K562 (cell line): ENCODE data around the gene CTF1. TPM values are rescaled to one million over a fixed set of nuclear protein-coding genes. Genes with fewer than 3 reads are reported as not detected.

ENCODE experiments used
- GATAD2A ChIP-seq: fragments of 450-650 bp; IDR thresholded peaks from 2 replicates; pipeline ENCODE4 v1.6.1; 2017
- GTF2F1 ChIP-seq: IDR thresholded peaks from 2 replicates; pipeline ENCODE4 v1.6.1; 2011; ENCODE audit warnings: low read depth, low read length, improper control_type of control experiment
- ILF3 ChIP-seq: fragments of 450-650 bp; IDR thresholded peaks from 2 replicates; pipeline ENCODE4 v1.6.1; 2018; ENCODE audit warnings: antibody characterized with exemption, mild to moderate bottlenecking, moderate library complexity, borderline replicate concordance
- MEF2D ChIP-seq: conservative IDR thresholded peaks from 2 replicates; pipeline ENCODE4 v1.6.1; 2016; ENCODE audit warnings: low read depth, missing genetic modification characterization, missing compliant biosample characterization
- RFX1 ChIP-seq: fragments of 450-650 bp; IDR thresholded peaks from 2 replicates; pipeline ENCODE4 v1.6.1; 2016; ENCODE audit warnings: mild to moderate bottlenecking, moderate library complexity
- THRAP3 ChIP-seq: fragments of 450-650 bp; IDR thresholded peaks from 2 replicates; pipeline ENCODE4 v1.6.1; 2016; ENCODE audit warnings: mild to moderate bottlenecking, inconsistent platforms, borderline replicate concordance
- ZBTB7A ChIP-seq: IDR thresholded peaks from 2 replicates; pipeline ENCODE4 v1.6.1; 2011; ENCODE audit warnings: low read depth, mild to moderate bottlenecking, low read length, moderate library complexity, borderline replicate concordance; ENCODE audit not compliant: control insufficient read depth
- ZNF764 ChIP-seq: fragments of 250-450 bp; sonication (Bioruptor Pico); IDR thresholded peaks from 2 replicates; pipeline ENCODE4 v1.4.0; 2020; ENCODE audit warnings: low read depth, mild to moderate bottlenecking, moderate library complexity
- polyA plus RNA-seq, 8 experiments: library from polyadenylated mRNA; depleted of rRNA in 4 of 8; stranded (reverse) in 5 of 8; unstranded in 3 of 8; fragments of >200 nt; fragmentation: Nextera tagmentation in 2 of 8; fragmentation: Illumina TruSeq in 1 of 8; extraction: Ambion mirVana in 2 of 8; extraction: Trizol in 1 of 8; gene quantifications; 2 replicates each; pipeline versions ENCODE4 v1.2.1 to v1.2.3, GENCODE V29; 2011 to 2014; ENCODE audit warnings: inconsistent platforms in 1 of 8, missing spikeins in 1 of 8
- total RNA-seq, 7 experiments: library from RNA; depleted of rRNA in 6 of 7; stranded (reverse); fragments of >200 nt in 6 of 7; fragmentation: Illumina TruSeq in 2 of 7; extraction: Trizol in 2 of 7; gene quantifications; 2 replicates each; pipeline versions ENCODE4 v1.2.1 to v1.2.3, GENCODE V29; 2011 to 2021; ENCODE audit warnings: low replicate concordance in 1 of 7
- TF ChIP-seq, protein P1 (sequence below): fragments of 250-450 bp; sonication (Bioruptor Pico); IDR thresholded peaks from 2 replicates; pipeline ENCODE4 v1.8.0; 2022; ENCODE audit warnings: inconsistent platforms, mild to moderate bottlenecking, moderate library complexity, borderline replicate concordance
- TF ChIP-seq, protein P2 (sequence below): fragments of 250-450 bp; sonication (Bioruptor Pico); IDR thresholded peaks from 2 replicates; pipeline ENCODE4 v1.4.0; 2020
- TF ChIP-seq, protein P3 (sequence below): fragments of 450-650 bp; IDR thresholded peaks from 2 replicates; pipeline ENCODE4 v1.6.1; 2018; ENCODE audit warnings: mild to moderate bottlenecking, low read depth; ENCODE audit not compliant: partially characterized antibody
- TF ChIP-seq, protein P4 (sequence below), 2 experiments: IDR thresholded peaks; 2 replicates each; pipeline ENCODE4 v1.6.1; 2012; ENCODE audit warnings: improper control_type of control experiment in 2 of 2, low read depth in 2 of 2, low read length in 2 of 2, borderline replicate concordance in 1 of 2
- TF ChIP-seq, protein P5 (sequence below): fragments of 250-450 bp; sonication (Bioruptor Pico); IDR thresholded peaks from 2 replicates; pipeline ENCODE4 v1.5.0; 2020; ENCODE audit warnings: mild to moderate bottlenecking

CTF1 gene
- total and polyA plus RNA-seq, 9 of the 15 experiments (the other 6 are each of a cell fraction or from before 2014, with no cell fraction given), result 0.24 to 2.5 (median 0.44) TPM

DNA sequence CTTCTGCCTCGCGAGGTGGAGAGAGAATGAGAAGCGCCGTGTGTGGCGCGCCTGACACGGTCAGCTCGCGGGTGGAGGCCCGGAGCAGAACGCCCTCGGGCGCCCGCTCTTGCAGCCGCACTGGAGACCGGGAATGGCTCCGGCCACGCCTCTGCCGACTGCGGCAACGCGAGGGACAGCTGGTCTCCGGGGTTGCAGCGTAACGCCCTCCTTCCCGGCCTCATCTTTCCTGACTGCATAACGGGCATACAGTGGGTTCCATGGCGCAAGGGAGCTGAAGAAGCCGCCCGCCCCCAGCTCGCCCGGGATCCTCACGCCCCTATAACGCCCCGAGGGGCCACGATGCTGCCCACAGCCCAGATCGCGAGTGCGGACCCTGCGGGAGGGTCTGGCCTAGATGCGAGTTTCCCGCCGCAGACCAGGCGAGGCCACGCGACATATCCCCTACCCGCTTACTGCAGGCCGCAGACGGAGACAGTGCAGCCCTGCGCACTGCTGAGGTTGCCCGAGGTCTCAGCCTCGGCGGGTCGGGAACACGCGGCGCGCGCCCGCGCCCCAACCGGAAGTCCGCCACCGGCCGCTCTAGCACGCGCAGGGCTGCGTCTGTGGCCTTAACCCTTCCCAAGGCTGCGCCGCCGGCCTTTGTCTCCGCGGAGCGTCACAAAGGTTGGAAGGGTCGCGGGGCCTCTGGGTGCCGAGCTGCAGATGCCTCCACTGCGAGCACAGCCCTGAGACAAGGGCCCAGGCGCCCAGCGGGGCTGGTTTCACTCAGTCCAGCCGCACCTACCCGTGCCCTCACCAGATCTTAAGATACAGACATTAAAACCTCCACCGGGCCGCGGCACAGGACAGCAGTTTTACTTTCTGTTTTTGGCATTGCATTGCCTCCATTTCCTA, 21.3 kb upstream of the CTF1 start (continued):
- TF ChIP-seq, protein P1, sequence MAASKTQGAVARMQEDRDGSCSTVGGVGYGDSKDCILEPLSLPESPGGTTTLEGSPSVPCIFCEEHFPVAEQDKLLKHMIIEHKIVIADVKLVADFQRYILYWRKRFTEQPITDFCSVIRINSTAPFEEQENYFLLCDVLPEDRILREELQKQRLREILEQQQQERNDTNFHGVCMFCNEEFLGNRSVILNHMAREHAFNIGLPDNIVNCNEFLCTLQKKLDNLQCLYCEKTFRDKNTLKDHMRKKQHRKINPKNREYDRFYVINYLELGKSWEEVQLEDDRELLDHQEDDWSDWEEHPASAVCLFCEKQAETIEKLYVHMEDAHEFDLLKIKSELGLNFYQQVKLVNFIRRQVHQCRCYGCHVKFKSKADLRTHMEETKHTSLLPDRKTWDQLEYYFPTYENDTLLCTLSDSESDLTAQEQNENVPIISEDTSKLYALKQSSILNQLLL (CRISPR knock-in tag), result no peak
- TF ChIP-seq, protein P2, sequence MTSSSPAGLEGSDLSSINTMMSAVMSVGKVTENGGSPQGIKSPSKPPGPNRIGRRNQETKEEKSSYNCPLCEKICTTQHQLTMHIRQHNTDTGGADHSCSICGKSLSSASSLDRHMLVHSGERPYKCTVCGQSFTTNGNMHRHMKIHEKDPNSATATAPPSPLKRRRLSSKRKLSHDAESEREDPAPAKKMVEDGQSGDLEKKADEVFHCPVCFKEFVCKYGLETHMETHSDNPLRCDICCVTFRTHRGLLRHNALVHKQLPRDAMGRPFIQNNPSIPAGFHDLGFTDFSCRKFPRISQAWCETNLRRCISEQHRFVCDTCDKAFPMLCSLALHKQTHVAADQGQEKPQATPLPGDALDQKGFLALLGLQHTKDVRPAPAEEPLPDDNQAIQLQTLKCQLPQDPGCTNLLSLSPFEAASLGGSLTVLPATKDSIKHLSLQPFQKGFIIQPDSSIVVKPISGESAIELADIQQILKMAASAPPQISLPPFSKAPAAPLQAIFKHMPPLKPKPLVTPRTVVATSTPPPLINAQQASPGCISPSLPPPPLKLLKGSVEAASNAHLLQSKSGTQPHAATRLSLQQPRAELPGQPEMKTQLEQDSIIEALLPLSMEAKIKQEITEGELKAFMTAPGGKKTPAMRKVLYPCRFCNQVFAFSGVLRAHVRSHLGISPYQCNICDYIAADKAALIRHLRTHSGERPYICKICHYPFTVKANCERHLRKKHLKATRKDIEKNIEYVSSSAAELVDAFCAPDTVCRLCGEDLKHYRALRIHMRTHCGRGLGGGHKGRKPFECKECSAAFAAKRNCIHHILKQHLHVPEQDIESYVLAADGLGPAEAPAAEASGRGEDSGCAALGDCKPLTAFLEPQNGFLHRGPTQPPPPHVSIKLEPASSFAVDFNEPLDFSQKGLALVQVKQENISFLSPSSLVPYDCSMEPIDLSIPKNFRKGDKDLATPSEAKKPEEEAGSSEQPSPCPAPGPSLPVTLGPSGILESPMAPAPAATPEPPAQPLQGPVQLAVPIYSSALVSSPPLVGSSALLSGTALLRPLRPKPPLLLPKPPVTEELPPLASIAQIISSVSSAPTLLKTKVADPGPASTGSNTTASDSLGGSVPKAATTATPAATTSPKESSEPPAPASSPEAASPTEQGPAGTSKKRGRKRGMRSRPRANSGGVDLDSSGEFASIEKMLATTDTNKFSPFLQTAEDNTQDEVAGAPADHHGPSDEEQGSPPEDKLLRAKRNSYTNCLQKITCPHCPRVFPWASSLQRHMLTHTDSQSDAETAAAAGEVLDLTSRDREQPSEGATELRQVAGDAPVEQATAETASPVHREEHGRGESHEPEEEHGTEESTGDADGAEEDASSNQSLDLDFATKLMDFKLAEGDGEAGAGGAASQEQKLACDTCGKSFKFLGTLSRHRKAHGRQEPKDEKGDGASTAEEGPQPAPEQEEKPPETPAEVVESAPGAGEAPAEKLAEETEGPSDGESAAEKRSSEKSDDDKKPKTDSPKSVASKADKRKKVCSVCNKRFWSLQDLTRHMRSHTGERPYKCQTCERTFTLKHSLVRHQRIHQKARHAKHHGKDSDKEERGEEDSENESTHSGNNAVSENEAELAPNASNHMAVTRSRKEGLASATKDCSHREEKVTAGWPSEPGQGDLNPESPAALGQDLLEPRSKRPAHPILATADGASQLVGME (CRISPR knock-in tag), result peak; percentile 64; the same call in 1 of the 2 replicates
- TF ChIP-seq, protein P3, sequence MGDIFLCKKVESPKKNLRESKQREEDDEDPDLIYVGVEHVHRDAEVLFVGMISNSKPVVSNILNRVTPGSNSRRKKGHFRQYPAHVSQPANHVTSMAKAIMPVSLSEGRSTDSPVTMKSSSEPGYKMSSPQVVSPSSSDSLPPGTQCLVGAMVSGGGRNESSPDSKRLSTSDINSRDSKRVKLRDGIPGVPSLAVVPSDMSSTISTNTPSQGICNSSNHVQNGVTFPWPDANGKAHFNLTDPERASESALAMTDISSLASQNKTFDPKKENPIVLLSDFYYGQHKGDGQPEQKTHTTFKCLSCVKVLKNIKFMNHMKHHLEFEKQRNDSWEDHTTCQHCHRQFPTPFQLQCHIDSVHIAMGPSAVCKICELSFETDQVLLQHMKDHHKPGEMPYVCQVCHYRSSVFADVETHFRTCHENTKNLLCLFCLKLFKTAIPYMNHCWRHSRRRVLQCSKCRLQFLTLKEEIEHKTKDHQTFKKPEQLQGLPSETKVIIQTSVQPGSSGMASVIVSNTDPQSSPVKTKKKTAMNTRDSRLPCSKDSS, result no peak
- TF ChIP-seq ILF3, result no peak
- peak; percentile 55 for TF ChIP-seq ZBTB7A
- no peak for TF ChIP-seq MEF2D (tag)
- peak; percentile 19; the same call in 1 of the 2 replicates for TF ChIP-seq ZNF764
- no peak for TF ChIP-seq GTF2F1
- TF ChIP-seq RFX1, result no peak
- no peak for TF ChIP-seq THRAP3
- TF ChIP-seq, protein P4, sequence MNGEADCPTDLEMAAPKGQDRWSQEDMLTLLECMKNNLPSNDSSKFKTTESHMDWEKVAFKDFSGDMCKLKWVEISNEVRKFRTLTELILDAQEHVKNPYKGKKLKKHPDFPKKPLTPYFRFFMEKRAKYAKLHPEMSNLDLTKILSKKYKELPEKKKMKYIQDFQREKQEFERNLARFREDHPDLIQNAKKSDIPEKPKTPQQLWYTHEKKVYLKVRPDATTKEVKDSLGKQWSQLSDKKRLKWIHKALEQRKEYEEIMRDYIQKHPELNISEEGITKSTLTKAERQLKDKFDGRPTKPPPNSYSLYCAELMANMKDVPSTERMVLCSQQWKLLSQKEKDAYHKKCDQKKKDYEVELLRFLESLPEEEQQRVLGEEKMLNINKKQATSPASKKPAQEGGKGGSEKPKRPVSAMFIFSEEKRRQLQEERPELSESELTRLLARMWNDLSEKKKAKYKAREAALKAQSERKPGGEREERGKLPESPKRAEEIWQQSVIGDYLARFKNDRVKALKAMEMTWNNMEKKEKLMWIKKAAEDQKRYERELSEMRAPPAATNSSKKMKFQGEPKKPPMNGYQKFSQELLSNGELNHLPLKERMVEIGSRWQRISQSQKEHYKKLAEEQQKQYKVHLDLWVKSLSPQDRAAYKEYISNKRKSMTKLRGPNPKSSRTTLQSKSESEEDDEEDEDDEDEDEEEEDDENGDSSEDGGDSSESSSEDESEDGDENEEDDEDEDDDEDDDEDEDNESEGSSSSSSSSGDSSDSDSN (IDR thresholded peaks at IDR 0.05; ENCODE audit: borderline replicate concordance in 1 of 2, low read depth in 2 of 2, low read length in 2 of 2), result peak; percentile 93 to 94; a peak in 3 of 4 replicates
- no peak for TF ChIP-seq GATAD2A
- TF ChIP-seq, protein P5, sequence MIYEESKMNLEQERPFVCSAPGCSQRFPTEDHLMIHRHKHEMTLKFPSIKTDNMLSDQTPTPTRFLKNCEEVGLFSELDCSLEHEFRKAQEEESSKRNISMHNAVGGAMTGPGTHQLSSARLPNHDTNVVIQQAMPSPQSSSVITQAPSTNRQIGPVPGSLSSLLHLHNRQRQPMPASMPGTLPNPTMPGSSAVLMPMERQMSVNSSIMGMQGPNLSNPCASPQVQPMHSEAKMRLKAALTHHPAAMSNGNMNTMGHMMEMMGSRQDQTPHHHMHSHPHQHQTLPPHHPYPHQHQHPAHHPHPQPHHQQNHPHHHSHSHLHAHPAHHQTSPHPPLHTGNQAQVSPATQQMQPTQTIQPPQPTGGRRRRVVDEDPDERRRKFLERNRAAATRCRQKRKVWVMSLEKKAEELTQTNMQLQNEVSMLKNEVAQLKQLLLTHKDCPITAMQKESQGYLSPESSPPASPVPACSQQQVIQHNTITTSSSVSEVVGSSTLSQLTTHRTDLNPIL (CRISPR knock-in tag), result no peak
